ENCODE data around the gene PLEKHA8.
A peak's percentile ranks its signal among the peaks of the same experiment; 100 is the strongest.
"Not testable (repeated sequence)": the region's sequence is repeated elsewhere in the genome, so short reads cannot be mapped to it uniquely, and the experiment has no call there.

Gene PLEKHA8

GRCh38 chr7:30068117-30068516 lies 39.9 kb downstream of the PLEKHA8 start:
- DNase-seq: no peak

DNA sequence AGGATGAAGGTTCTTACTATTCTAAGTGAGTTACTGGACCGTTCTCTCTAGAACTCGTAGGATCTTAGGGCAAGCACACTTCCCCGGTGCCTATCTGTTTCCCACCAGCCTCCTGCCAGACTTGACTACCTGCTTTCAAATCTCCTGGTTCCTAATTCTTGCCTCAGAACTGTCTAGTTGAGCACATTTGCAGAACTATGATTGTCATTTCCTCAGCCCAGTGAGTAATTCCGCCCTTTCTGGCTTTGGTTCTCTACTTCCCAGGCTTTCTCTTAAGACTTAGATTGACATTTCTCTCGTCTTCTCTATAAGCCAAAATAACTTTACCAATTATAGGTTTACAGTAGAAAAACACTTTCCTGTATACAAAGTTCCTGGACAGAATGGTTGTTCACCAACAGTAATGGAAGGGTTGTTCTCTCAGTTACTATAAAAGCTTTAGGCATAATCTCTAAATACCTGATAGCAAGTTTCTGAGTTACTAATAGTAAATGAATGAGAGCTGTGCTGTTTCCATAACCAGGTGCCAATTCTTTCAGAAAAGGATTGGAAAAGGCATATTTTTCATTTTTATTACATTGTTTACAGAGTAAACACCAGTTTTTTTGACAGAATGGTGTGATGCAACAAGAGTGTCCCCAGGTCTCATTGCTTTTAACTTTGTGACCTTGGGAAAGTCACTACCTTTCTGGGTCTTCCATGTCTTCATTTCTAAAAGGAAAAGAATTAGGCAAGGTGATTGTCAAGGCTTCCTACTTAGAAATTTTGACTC lies 41.1 kb downstream of the PLEKHA8 start:
- no peak for DNase-seq

DNA sequence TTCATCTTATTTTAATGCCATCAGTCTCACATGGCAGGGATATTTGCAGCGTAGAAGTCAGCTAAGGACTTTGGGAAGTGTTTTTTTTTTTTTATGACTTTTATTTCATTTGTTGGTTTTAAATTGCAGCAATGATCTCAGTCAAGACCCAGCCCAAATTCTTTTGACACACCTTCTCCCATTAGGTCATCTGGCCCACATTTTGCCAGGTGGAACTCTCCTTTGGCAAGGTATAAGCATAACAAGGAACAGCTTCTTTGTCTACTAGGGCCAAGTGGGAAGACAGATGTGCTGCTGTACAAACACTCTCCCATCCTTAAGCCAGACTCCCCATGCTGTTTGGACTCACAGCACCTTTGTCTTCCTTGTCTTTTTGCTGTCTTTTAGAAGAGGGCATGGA lies 41.8 kb downstream of the PLEKHA8 start:
- no peak for DNase-seq

GRCh38 chr7:30072735-30073134 lies 44.5 kb downstream of the PLEKHA8 start:
- no peak for DNase-seq

- DNase-seq: no peak
These were observed 46.3 kb downstream of the PLEKHA8 start for GRCh38 chr7:30074422-30075030.

DNA sequence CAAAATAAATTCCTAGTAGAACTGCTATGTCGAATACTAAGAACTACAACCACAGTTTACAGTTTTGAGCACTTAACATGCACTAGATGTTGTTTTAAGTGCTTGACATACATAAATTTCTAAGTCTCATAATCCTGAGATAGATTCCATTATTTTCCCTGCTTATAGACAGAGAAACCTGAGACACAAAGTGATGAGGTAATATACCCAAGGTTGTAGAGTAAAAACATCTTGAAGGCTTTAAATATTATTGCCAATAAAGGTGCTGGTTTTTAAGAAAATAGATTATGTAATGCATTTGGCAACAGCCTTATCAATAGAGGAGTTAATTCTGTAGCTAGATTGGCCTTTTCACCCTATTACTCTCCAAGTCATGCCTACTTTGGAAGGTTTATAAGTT lies 48.2 kb downstream of the PLEKHA8 start:
- no peak for DNase-seq

- no peak for DNase-seq
These were observed 50.1 kb downstream of the PLEKHA8 start for GRCh38 chr7:30078280-30078679.

DNA sequence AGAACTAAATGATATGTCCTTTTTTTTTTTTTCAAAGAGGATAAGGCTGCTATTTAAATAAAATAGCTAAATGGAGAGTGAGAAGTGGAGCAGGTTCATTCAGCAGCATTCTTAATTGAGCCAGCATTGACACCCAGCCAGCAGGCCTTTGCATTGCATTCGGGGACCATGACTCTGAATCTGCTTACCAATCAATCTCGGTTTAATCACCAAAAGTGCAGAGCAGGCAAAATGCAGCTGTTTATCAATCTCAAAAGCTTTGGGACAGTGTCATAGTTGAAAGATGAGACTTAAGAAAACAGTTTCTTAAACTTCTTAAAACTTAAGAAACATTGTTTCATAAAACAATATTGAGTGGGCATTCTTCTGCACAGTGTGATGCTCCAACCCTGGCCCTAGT lies 51.7 kb downstream of the PLEKHA8 start:
- no peak for DNase-seq

DNA sequence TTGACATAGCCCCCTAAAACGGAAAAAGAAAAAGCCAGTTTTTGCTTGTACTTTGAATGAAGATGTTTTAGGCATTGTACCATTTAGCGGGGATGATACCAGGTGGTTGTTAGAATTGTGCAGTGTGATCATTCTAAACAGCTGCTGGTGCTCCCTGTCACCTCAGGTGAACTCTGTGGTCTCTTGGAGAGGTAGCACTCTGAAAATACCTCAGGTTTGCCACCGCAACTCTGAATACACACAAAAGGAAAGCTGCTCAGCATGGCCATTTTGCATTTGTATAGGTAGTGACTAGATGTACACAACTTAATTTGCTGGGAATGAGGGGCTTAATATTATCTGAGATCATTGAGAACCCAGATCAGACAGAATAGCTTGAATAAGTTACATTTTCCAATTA lies 52.6 kb downstream of the PLEKHA8 start:
- DNase-seq: no peak

GRCh38 chr7:30082686-30083085 lies 54.5 kb downstream of the PLEKHA8 start:
- DNase-seq: no peak

DNA sequence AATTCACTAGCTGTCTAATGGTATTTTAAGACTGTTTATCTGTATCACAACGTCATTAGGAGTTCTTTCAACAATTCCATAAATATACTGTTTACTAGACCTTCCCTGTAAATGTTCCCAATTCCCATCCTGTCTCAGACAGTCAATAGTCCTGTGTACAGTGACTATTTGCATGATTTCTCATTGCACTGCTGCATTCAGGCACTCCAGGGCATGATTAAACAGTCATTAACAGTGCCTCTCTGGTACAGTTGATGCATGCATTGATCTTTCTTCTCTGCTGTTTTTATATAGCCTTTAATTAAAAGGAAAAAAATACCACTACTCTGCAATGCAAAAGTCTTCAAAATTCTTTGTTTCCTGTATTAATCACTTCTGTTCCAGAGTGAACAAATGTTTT lies 55.1 kb downstream of the PLEKHA8 start:
- DNase-seq: no peak

- no peak for DNase-seq
These were observed 56.0 kb downstream of the PLEKHA8 start for GRCh38 chr7:30084212-30084611.

GRCh38 chr7:30086529-30086928 lies 58.3 kb downstream of the PLEKHA8 start:
- DNase-seq: no peak

GRCh38 chr7:30087371-30087770 lies 59.2 kb downstream of the PLEKHA8 start:
- DNase-seq: no peak

DNA sequence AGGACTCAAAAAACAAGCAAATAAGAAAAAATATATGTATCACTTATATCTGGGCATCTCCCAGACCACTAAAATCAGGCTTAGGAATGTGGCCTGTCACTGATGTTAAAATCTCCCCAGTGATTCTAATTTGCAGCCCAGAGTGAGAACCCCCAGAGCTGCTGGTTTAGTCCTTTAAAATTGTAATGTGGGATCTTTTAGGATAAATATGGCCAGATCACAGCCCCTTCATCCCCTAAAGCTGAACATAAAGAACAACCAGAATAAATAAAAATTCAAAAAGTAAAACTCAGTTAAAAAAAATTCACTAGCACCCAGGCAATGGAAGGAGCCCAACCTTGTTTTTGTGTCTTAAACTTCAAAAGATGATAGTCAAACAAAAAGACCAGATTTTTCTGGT lies 60.1 kb downstream of the PLEKHA8 start:
- no peak for DNase-seq

DNA sequence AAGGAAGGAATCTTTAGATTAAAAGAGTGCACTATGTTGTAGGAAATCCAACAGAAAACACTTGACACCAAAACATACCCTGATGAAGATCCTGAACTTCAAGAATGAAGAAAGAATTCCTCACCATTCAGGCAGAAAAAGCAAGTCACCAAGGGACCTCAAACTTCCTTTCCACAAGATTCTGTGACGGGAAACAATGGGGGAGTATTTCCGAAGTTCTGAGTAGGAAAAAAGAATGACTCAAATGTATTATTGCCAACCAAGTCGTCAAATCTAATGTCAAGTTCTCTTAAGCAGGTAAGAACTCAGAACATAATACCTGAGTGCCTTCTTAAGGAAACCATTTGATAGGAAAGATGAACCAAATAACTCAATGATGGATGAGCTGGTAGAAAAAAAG lies 61.9 kb downstream of the PLEKHA8 start:
- DNase-seq: no peak

DNA sequence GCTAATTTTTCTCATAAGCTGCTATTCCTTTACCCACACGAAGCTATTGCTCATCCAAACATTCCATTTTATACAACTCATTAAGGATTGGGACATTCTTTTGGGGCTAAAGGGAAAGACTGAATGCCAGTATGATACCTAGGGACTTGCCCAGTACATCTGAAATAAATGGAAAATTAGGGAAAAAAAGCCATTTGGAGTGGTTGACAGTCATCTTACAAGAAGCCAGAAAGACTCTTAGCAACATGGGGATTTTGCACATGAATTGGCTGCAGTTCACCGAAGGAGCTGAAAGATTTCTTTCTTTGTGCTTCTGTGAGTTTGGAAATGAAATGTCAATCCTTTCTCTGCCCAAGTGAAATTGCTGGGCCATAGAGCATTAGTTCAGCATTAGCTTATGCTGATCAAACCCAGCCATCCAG lies 63.3 kb downstream of the PLEKHA8 start:
- DNase-seq: peak in 1 of 2 donors; percentile 25

GRCh38 chr7:30091987-30092386 lies 63.8 kb downstream of the PLEKHA8 start:
- no peak for DNase-seq

DNA sequence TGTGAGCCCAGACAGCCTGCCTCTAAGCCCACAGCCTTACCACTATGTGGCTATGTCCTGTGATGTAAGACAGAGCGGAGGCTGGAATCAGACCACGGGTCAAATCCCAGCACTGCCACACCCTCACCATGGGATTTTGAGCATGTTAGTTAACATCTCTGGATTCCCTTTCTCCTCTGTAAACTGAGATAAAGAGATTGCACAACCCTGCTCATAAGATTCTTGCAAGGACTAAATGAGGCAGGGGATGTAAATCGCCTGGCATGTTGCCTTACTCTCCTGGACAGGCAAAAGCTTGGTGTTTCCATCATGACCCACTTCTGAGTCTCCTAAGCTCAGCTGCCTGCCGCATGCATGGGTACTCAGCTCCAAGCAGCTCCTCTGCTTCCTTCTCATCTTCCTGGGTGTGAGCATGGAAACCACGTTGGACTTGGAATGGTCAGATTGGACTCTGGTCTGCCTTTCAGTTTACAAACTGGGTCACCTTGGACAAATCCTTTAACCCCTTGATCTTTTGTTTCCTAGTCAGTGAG lies 65.3 kb downstream of the PLEKHA8 start:
- DNase-seq: no peak

GRCh38 chr7:30098599-30098998 lies 70.4 kb downstream of the PLEKHA8 start:
- DNase-seq: not testable (repeated sequence)

- no peak for DNase-seq
These were observed 74.1 kb downstream of the PLEKHA8 start for GRCh38 chr7:30102281-30102680.

- no peak for DNase-seq
These were observed 75.9 kb downstream of the PLEKHA8 start for GRCh38 chr7:30104157-30104556.

- DNase-seq: no peak
These were observed 84.0 kb downstream of the PLEKHA8 start for GRCh38 chr7:30112103-30112713.

- DNase-seq: no peak
These were observed 84.9 kb downstream of the PLEKHA8 start for GRCh38 chr7:30113144-30113543.
